ENCODE results near the gene CPED1. TPM values are rescaled to one million over a fixed set of nuclear protein-coding genes. Genes with fewer than 3 reads are reported as not detected.

The CPED1 gene
- total RNA-seq, 2 donors from 2014 or later = 5.3 to 7.3 TPM

DNA sequence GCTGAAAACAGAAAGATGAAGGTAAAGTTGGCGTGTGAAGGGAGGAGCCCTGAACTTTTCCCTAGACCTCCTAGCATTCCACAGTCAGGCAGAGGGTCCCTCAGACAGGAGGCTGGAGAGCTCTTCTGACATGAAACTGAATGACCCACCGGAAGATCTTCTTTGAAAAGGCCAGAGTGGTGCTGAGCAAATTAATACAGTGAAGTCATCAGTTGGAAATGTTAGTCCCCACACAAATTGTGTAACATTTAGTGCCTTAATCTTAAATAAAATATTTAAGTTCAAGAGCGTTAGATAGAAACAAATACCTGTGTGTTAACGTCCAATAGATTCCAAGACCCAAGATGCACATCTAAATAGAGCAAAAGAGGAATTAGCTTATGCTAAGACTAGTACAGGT lies 291.3 kb downstream of the CPED1 start:
- no peaks in the 10 kb centered on the region for H3K9me3 ChIP-seq
- no peak for ATAC-seq
- intact Hi-C loops (cut with DNase I) = no loop called here
- 71 to 76% methylated on average over 4 of the region's 4 CpGs for WGBS, 2 donors
- TF ChIP-seq POLR2A (IDR thresholded peaks at IDR 0.05) = no peak
- no peak for TF ChIP-seq CTCF (IDR thresholded peaks at IDR 0.05)
- no peak for DNase-seq
- H3K27ac ChIP-seq = no peak overlapping the region
- H3K27me3 ChIP-seq = no peaks in the 10 kb centered on the region
- no peak overlapping the region for H3K4me3 ChIP-seq
- H3K4me1 ChIP-seq = peaks cover 4% of the 10 kb centered on the region
- H3K36me3 ChIP-seq (replicated peaks in 1 of 2; ENCODE audit: insufficient read depth in 1 of 2, low read depth in 2 of 2) = no peaks in the 10 kb centered on the region

DNA sequence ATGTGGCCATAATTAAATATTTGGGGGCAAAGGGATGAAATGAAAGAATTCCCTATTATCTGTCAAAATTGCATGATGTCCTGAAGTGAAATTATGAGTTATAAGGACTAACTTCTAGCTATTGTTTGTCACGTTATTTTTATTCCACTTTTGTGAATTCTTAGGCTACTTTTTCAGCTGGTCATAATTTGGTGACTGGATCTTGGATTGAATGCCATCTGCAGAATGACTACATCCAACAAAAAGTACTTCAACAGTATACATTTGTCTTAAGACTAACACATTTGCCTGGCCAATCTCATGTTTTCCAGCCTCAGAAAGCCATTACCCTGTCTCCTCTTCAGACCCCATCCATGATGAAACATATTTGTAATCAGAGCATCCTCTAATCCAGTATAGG lies 292.1 kb downstream of the CPED1 start:
- no peak for TF ChIP-seq POLR2A (IDR thresholded peaks at IDR 0.05)
- ATAC-seq (no peak), DNase-seq (no peak)
- Histone ChIP-seq H3K36me3 (replicated peaks in 1 of 2; ENCODE audit: insufficient read depth in 1 of 2, low read depth in 2 of 2) (no peaks in the 10 kb centered on the region), H3K27me3 (no peaks in the 10 kb centered on the region), H3K27ac (no peak overlapping the region), H3K9me3 (no peaks in the 10 kb centered on the region), H3K4me3 (no peak overlapping the region), H3K4me1 (no peaks in the 10 kb centered on the region)
- intact Hi-C loops (cut with DNase I) = no loop called here
- WGBS, 2 donors = 56 to 76% methylated on average over 1 of the region's 1 CpG

- no peak for ATAC-seq
- no peaks in the 10 kb centered on the region for H3K27me3 ChIP-seq
Measured at GRCh38 chr7:121282129-121282528, 293.6 kb downstream of the CPED1 start.

GRCh38 chr7:121285066-121285667 lies 296.7 kb downstream of the CPED1 start:
- intact Hi-C loops (cut with DNase I) = no loop called here
- no peak for ATAC-seq
- H3K4me1 ChIP-seq = no peaks in the 10 kb centered on the region
- no peaks in the 10 kb centered on the region for H3K27me3 ChIP-seq
- TF ChIP-seq CTCF (IDR thresholded peaks at IDR 0.05) = no peak
- no peak overlapping the region for H3K27ac ChIP-seq
- no peaks in the 10 kb centered on the region for H3K9me3 ChIP-seq
- H3K36me3 ChIP-seq (replicated peaks in 1 of 2; ENCODE audit: insufficient read depth in 1 of 2, low read depth in 2 of 2) = no peaks in the 10 kb centered on the region
- DNase-seq = no peak
- no peak overlapping the region for H3K4me3 ChIP-seq
- 94% methylated on average over 1 of the region's 1 CpG; no CpG with 5 or more reads in 1 of the 2 donors for WGBS, 2 donors

More at GRCh38 chr7:121282129-121282528, 293.6 kb downstream of the CPED1 start:
- Histone ChIP-seq H3K27ac (no peak overlapping the region), H3K9me3 (no peaks in the 10 kb centered on the region), H3K4me3 (no peak overlapping the region), H3K36me3 (replicated peaks in 1 of 2; ENCODE audit: insufficient read depth in 1 of 2, low read depth in 2 of 2) (no peaks in the 10 kb centered on the region), H3K4me1 (no peaks in the 10 kb centered on the region)
- 40 to 51% methylated on average over 3 of the region's 3 CpGs for WGBS, 2 donors
- TF ChIP-seq POLR2A (IDR thresholded peaks at IDR 0.05) = no peak
- no peak for TF ChIP-seq CTCF (IDR thresholded peaks at IDR 0.05)
- intact Hi-C loops (cut with DNase I) = no loop called here
- no peak for DNase-seq

- H3K36me3 ChIP-seq (replicated peaks in 1 of 2; ENCODE audit: insufficient read depth in 1 of 2, low read depth in 2 of 2) = no peaks in the 10 kb centered on the region
- ATAC-seq (no peak), DNase-seq (no peak)
- no peak overlapping the region for H3K4me3 ChIP-seq
- no peak overlapping the region for H3K27ac ChIP-seq
- H3K9me3 ChIP-seq = no peaks in the 10 kb centered on the region
- TF ChIP-seq CTCF (IDR thresholded peaks at IDR 0.05) = no peak
- no peaks in the 10 kb centered on the region for H3K4me1 ChIP-seq
- intact Hi-C loops (cut with DNase I) = no loop called here
- 57 to 81% methylated on average over 2 of the region's 2 CpGs for WGBS, 2 donors
- H3K27me3 ChIP-seq = no peaks in the 10 kb centered on the region
Measured at GRCh38 chr7:121286186-121286585, 297.7 kb downstream of the CPED1 start.

All from body of pancreas (tissue), 4 donors.